H1 (cell line): Measurements from ENCODE around the gene RIBC2. TPM values are rescaled to one million over a fixed set of nuclear protein-coding genes. Genes with fewer than 3 reads are reported as not detected.

Experiments
- CTCF ChIA-PET: fragments of 300-600 bp; sonication (Branson Sonifier 250); formaldehyde crosslinking; loops from one replicate; lab custom pipeline; 2021; ENCODE audit not compliant: partially characterized antibody; lab: Charles Lee
- POLR2A ChIA-PET: fragments of 300-600 bp; sonication (Branson Sonifier 250); formaldehyde crosslinking; loops from one replicate; lab custom pipeline; 2021; ENCODE audit warnings: inconsistent platforms; ENCODE audit not compliant: partially characterized antibody; lab: Charles Lee
- DNase-seq, 2 experiments: peaks; one replicate each; pipeline versions ENCODE4 v3.0.0 to v3.0.0-alpha.2; 2010 to 2022; ENCODE audit warnings: low spot score in 2 of 2, low read depth in 1 of 2, mixed read lengths in 1 of 2
- FAIRE-seq: peaks from 2 replicates; lab custom pipeline; 2011; peaks lifted over from hg19 to GRCh38; lab: Jason Lieb, UNC
- H2AFZ ChIP-seq: 2 replicates; pipeline ENCODE4 v1.8.1; 2012; ENCODE audit warnings: low read length, inconsistent platforms
- H2AK5ac ChIP-seq: 2 replicates; pipeline ENCODE4 v1.6.1; 2013; ENCODE audit warnings: low read depth, low read length
- H2BK120ac ChIP-seq: replicated peaks from 2 replicates; pipeline ENCODE3; 2013; ENCODE audit warnings: low read depth, low read length, inconsistent platforms
- H2BK12ac ChIP-seq: 2 replicates; pipeline ENCODE4 v1.6.1; 2013; ENCODE audit warnings: low read depth, low read length
- H2BK15ac ChIP-seq: 2 replicates; pipeline ENCODE4 v1.6.1; 2013; ENCODE audit warnings: low read length
- H2BK20ac ChIP-seq: 2 replicates; pipeline ENCODE4 v1.6.1; 2013; ENCODE audit warnings: low read length
- H2BK5ac ChIP-seq: 2 replicates; pipeline ENCODE4 v1.6.1; 2013; ENCODE audit warnings: low read depth, low read length
- H3K14ac ChIP-seq: 2 replicates; pipeline ENCODE4 v1.6.1; 2013; ENCODE audit warnings: inconsistent platforms; ENCODE audit not compliant: insufficient read length
- H3K18ac ChIP-seq: 2 replicates; pipeline ENCODE4 v1.6.1; 2013; ENCODE audit warnings: low read length; ENCODE audit errors: extremely low read depth
- H3K23ac ChIP-seq: 2 replicates; pipeline ENCODE4 v1.6.1; 2013; ENCODE audit warnings: inconsistent platforms; ENCODE audit not compliant: insufficient read length
- H3K23me2 ChIP-seq: 2 replicates; pipeline ENCODE4 v1.6.1; 2013; ENCODE audit warnings: low read depth, low read length
- H3K27ac ChIP-seq: 2 replicates; pipeline ENCODE4 v1.6.1; 2011; ENCODE audit warnings: low read depth, low read length, inconsistent platforms
- H3K27me3 ChIP-seq, 4 experiments: replicated peaks in 1 of 4; 1 replicate in 1 of 4; 2 replicates in 3 of 4; pipeline versions ENCODE4 v1.6.1 to v1.8.1; 2011 to 2013; ENCODE audit warnings: low read length in 3 of 4, mild to moderate bottlenecking in 3 of 4, inconsistent platforms in 2 of 4, mixed read lengths in 2 of 4, moderate library complexity in 1 of 4; ENCODE audit not compliant: control insufficient read depth in 3 of 4, insufficient read depth in 3 of 4; ENCODE audit errors: extremely low read depth in 1 of 4
- H3K36me3 ChIP-seq, 4 experiments: 2 replicates each; pipeline versions ENCODE4 v1.6.1 to v1.8.1; 2011 to 2013; ENCODE audit warnings: mild to moderate bottlenecking in 4 of 4, low read length in 3 of 4, moderate library complexity in 2 of 4, control low read depth in 1 of 4, inconsistent platforms in 1 of 4; ENCODE audit not compliant: insufficient read depth in 4 of 4, control insufficient read depth in 2 of 4
- H3K4ac ChIP-seq: replicated peaks from 2 replicates; pipeline ENCODE3; 2013; ENCODE audit warnings: low read length, low read depth, mixed read lengths, inconsistent platforms; ENCODE audit not compliant: insufficient read length
- H3K4me1 ChIP-seq, 4 experiments: replicated peaks in 1 of 4; 1 replicate in 1 of 4; 2 replicates in 3 of 4; pipeline versions ENCODE4 v1.6.1 to v1.8.1; 2011 to 2013; ENCODE audit warnings: low read length in 3 of 4, inconsistent platforms in 2 of 4, mixed read lengths in 1 of 4; ENCODE audit not compliant: insufficient read depth in 4 of 4, control insufficient read depth in 3 of 4
- H3K4me2 ChIP-seq, 2 experiments: 2 replicates each; pipeline versions ENCODE4 v1.6.1 to v1.8.1; 2011 to 2013; ENCODE audit warnings: low read depth in 2 of 2, low read length in 2 of 2, control low read depth in 1 of 2, inconsistent platforms in 1 of 2, mild to moderate bottlenecking in 1 of 2; ENCODE audit not compliant: insufficient read depth in 1 of 2
- H3K4me3 ChIP-seq, 4 experiments: fragments of 200-600, 300-600 bp in 1 of 4; sonication (generic), shearing (Covaris generic), sonication (Bioruptor Twin) in 1 of 4; 2 replicates each; pipeline versions ENCODE4 v1.5.1 to v1.8.1; 2011 to 2016; ENCODE audit warnings: low read length in 4 of 4, low read depth in 3 of 4, control low read depth in 2 of 4, inconsistent platforms in 2 of 4, mild to moderate bottlenecking in 2 of 4, mixed read lengths in 1 of 4, moderate library complexity in 1 of 4; ENCODE audit not compliant: insufficient read depth in 2 of 4; ENCODE audit errors: extremely low read depth in 1 of 4
- H3K56ac ChIP-seq: replicated peaks from 2 replicates; pipeline ENCODE3; 2013; ENCODE audit warnings: low read depth, mild to moderate bottlenecking, mixed read lengths, low read length, inconsistent platforms; ENCODE audit not compliant: insufficient read length
- H3K79me1 ChIP-seq: 2 replicates; pipeline ENCODE4 v1.6.1; 2013; ENCODE audit warnings: low read depth, low read length, control low read depth
- H3K79me2 ChIP-seq, 2 experiments: 2 replicates each; pipeline versions ENCODE4 v1.6.1 to v1.8.1; 2012 to 2013; ENCODE audit warnings: low read length in 2 of 2, mild to moderate bottlenecking in 2 of 2, inconsistent platforms in 1 of 2; ENCODE audit not compliant: insufficient read depth in 2 of 2, control insufficient read depth in 1 of 2
- H3K9ac ChIP-seq, 4 experiments: replicated peaks in 1 of 4; 1 replicate in 1 of 4; 2 replicates in 3 of 4; pipeline versions ENCODE4 v1.6.1 to v1.8.1; 2011 to 2013; ENCODE audit warnings: low read depth in 3 of 4, low read length in 3 of 4, control low read depth in 2 of 4, mild to moderate bottlenecking in 2 of 4, moderate library complexity in 2 of 4, inconsistent platforms in 1 of 4; ENCODE audit errors: extremely low read depth in 1 of 4
- H3K9me3 ChIP-seq, 2 experiments: 2 replicates each; pipeline versions ENCODE4 v1.6.1 to v1.8.1; 2012 to 2013; ENCODE audit warnings: mild to moderate bottlenecking in 2 of 2, moderate library complexity in 2 of 2, control low read depth in 1 of 2, inconsistent platforms in 1 of 2, low read depth in 1 of 2, low read length in 1 of 2, mixed read lengths in 1 of 2; ENCODE audit not compliant: insufficient read depth in 2 of 2
- H4K20me1 ChIP-seq, 2 experiments: replicated peaks in 1 of 2; 2 replicates each; pipeline versions ENCODE3 to v1.8.1; 2011 to 2013; ENCODE audit warnings: inconsistent platforms in 2 of 2, low read length in 2 of 2, mild to moderate bottlenecking in 1 of 2; ENCODE audit not compliant: insufficient read depth in 2 of 2, control insufficient read depth in 1 of 2
- H4K5ac ChIP-seq: 2 replicates; pipeline ENCODE4 v1.6.1; 2013; ENCODE audit warnings: low read length, low read depth, mixed read lengths, inconsistent platforms; ENCODE audit not compliant: insufficient read length
- H4K8ac ChIP-seq: 2 replicates; pipeline ENCODE4 v1.8.0; 2013; ENCODE audit warnings: mild to moderate bottlenecking, moderate library complexity, low read length, inconsistent platforms; ENCODE audit not compliant: insufficient read depth; ENCODE audit errors: extremely low read depth
- H4K91ac ChIP-seq: replicated peaks from 2 replicates; pipeline ENCODE3; 2013; ENCODE audit warnings: low read length, mixed read lengths, inconsistent platforms; ENCODE audit not compliant: insufficient read length
- ASH2L ChIP-seq: fragments of 200-600, 300-600 bp; sonication (generic); IDR thresholded peaks from one replicate; pipeline ENCODE4 v1.7.1; 2017; ENCODE audit warnings: low read length
- CBX5 ChIP-seq: fragments of 300-800, 300-1000 bp; sonication (generic); IDR thresholded peaks from 2 replicates; pipeline ENCODE4 v1.7.1; 2016; ENCODE audit warnings: antibody characterized with exemption, low read length, low read depth
- CHD1 ChIP-seq: IDR thresholded peaks from 2 replicates; pipeline ENCODE4 v1.6.1; 2012; ENCODE audit warnings: low read depth, low read length, improper control_type of control experiment
- CREB1 ChIP-seq: IDR thresholded peaks from 2 replicates; pipeline ENCODE4 v1.6.1; 2012; ENCODE audit warnings: inconsistent platforms
- E2F6 ChIP-seq: IDR thresholded peaks from 2 replicates; pipeline ENCODE4 v1.6.1; 2012; ENCODE audit warnings: inconsistent platforms
- FOSL1 ChIP-seq: IDR thresholded peaks from 2 replicates; pipeline ENCODE4 v1.6.1; 2011; ENCODE audit warnings: mild to moderate bottlenecking, low read depth, low read length, moderate library complexity; ENCODE audit not compliant: insufficient read depth
- KDM1A ChIP-seq: fragments of 200-600, 300-600 bp; sonication (generic); IDR thresholded peaks from 2 replicates; pipeline ENCODE4 v1.7.1; 2016; ENCODE audit warnings: mild to moderate bottlenecking, low read length, borderline replicate concordance
- MAX ChIP-seq: IDR thresholded peaks from 2 replicates; pipeline ENCODE4 v1.6.1; 2012; ENCODE audit warnings: inconsistent platforms
- RFX5 ChIP-seq: IDR thresholded peaks from 2 replicates; pipeline ENCODE4 v1.6.1; 2011; ENCODE audit warnings: low read depth, low read length, improper control_type of control experiment, borderline replicate concordance
- RNF2 ChIP-seq: fragments of 200-900, 300-1000 bp; sonication (generic); IDR thresholded peaks from 2 replicates; pipeline ENCODE4 v1.7.1; 2016; ENCODE audit warnings: borderline replicate concordance, low read depth, mild to moderate bottlenecking, antibody characterized with exemption, low read length; ENCODE audit not compliant: poor library complexity, severe bottlenecking; ENCODE audit errors: missing control alignments
- SIX5 ChIP-seq: IDR thresholded peaks from 2 replicates; pipeline ENCODE4 v1.6.1; 2011; ENCODE audit warnings: mild to moderate bottlenecking, low read depth, low read length
- TBP ChIP-seq: IDR thresholded peaks from 2 replicates; pipeline ENCODE4 v1.6.1; 2011; ENCODE audit warnings: low read depth, low read length, improper control_type of control experiment
- USF2 ChIP-seq: IDR thresholded peaks from 2 replicates; pipeline ENCODE4 v1.6.1; 2011; ENCODE audit warnings: low read length, improper control_type of control experiment
- WGBS, 2 experiments: shearing (Covaris generic) in 1 of 2; methylation state at CpG; one replicate each; pipeline versions ENCODE4 v1.1.6 to v1.1.7; 2013 to 2015; ENCODE audit warnings: low lambda C conversion rate in 2 of 2, mixed read lengths in 2 of 2, inconsistent platforms in 1 of 2, low coverage in 1 of 2, missing lambda C conversion rate in 1 of 2; ENCODE audit not compliant: insufficient replicate concordance in 2 of 2, insufficient coverage in 1 of 2, insufficient read length in 1 of 2; ENCODE audit errors: extremely low coverage in 1 of 2, missing lambda C conversion rate in 1 of 2; 5-methylcytosine and 5-hydroxymethylcytosine counted together
- polyA plus RNA-seq, 7 experiments: library from polyadenylated mRNA; depleted of rRNA in 3 of 7; stranded (reverse) in 5 of 7; unstranded in 2 of 7; fragments of >200 nt in 5 of 7; fragments of 200-250 nt in 2 of 7; gene quantifications; 1 replicate in 5 of 7; 2 replicates in 1 of 7; 4 replicates in 1 of 7; pipeline versions ENCODE4 v1.2.1 to v1.2.3, GENCODE V29; 2011 to 2013; ENCODE audit warnings: missing spikeins in 2 of 7, mixed read lengths in 2 of 7
- total RNA-seq: library from RNA; stranded (reverse); fragmentation: NEBNext Ultra II Directional; extraction: Animal tissue kit (Norgen Biotek cat#: 25700); gene quantifications from 2 replicates; pipeline ENCODE4 v1.2.1, GENCODE V29; 2021

RIBC2 gene
- total and polyA plus RNA-seq, 2 of the 8 experiments (the other 6 are each of a cell fraction or from before 2014, with no cell fraction given) = 0.79 to 2.1 TPM

GRCh38 chr22:45420011-45420410, 6.5 kb downstream of the RIBC2 start:
- FAIRE-seq (no peak), DNase-seq (peak in 1 of 2 experiments; percentile 30)
- CTCF ChIA-PET = interaction anchor here (1.1 kb wide), 1 partner anchor 22 kb away, joined by 3 read pairs; no protein-coding TSS in a partner anchor
- Histone ChIP-seq H3K9me3 (no peaks in the 10 kb centered on the region), H3K4me2 (no peak overlapping the region), H3K36me3 (no peaks in the 10 kb centered on the region; a peak in 1 of 8 replicates), H3K4me3 (no peak overlapping the region), H3K18ac (no peak overlapping the region), H4K5ac (no peak overlapping the region), H3K56ac (no peak overlapping the region), H3K79me1 (no peaks in the 10 kb centered on the region), H2AFZ (no peak overlapping the region), H3K23ac (no peak overlapping the region), H3K14ac (no peak overlapping the region), H3K4ac (no peak overlapping the region), H2BK5ac (no peak overlapping the region), H4K8ac (no peak overlapping the region), H4K20me1 (no peaks in the 10 kb centered on the region), H3K23me2 (no peaks in the 10 kb centered on the region; the same call in 1 of the 2 replicates), H3K27ac (no peak overlapping the region), H3K4me1 (no peaks in the 10 kb centered on the region; a peak in 1 of 7 replicates), H3K27me3 (no peaks in the 10 kb centered on the region; a peak in 2 of 7 replicates), H3K79me2 (no peaks in the 10 kb centered on the region), H2BK20ac (no peak overlapping the region), H2BK120ac (no peak overlapping the region), H2BK15ac (no peak overlapping the region), H4K91ac (no peak overlapping the region), H2AK5ac (no peak overlapping the region), H3K9ac (no peak overlapping the region), H2BK12ac (no peak overlapping the region)
- POLR2A ChIA-PET = no interaction called here
- 85% methylated on average over 4 of the region's 4 CpGs; no CpG with 5 or more reads in 1 of the 2 experiments for WGBS, 2 experiments
- TF ChIP-seq E2F6 (no peak), RNF2 (no peak), FOSL1 (no peak), KDM1A (no peak), CBX5 (no peak), USF2 (no peak), MAX (no peak), CHD1 (no peak), ASH2L (no peak), CREB1 (no peak), TBP (no peak), SIX5 (no peak), RFX5 (no peak)
